Endothelial cell of umbilical vein (primary cell): Measurements from ENCODE around the gene NOL6. TPM values are rescaled to one million over a fixed set of nuclear protein-coding genes. Genes with fewer than 3 reads are reported as not detected.
"Not testable (repeated sequence)": the region's sequence is repeated elsewhere in the genome, so short reads cannot be mapped to it uniquely, and the experiment has no call there.

ENCODE experiments used
- Bru-seq: library from RNA; stranded (reverse); fragments of 400-500 nt; gene quantifications from one replicate; lab custom pipeline; 2021; lab: Mats Ljungman, UMichigan
- BruChase-seq, 2 experiments: library from RNA; stranded (reverse); fragments of 400-500 nt; gene quantifications; one replicate each; lab custom pipeline; 2021; lab: Mats Ljungman, UMichigan
- BruUV-seq: library from RNA; stranded (reverse); fragments of 400-500 nt; replicated peaks from 2 replicates; lab custom pipeline; 2021; lab: Mats Ljungman, UMichigan
- CTCF ChIA-PET: fragments of 300-600, 350-600 bp; sonication (Branson Sonifier 250); formaldehyde crosslinking; loops from one replicate; lab custom pipeline; 2021; ENCODE audit warnings: antibody characterized with exemption, inconsistent platforms; lab: Charles Lee
- POLR2A ChIA-PET: fragments of 300-600, 350-600 bp; sonication (Branson Sonifier 250); formaldehyde crosslinking; loops from one replicate; lab custom pipeline; 2021; ENCODE audit warnings: antibody characterized with exemption, inconsistent platforms; lab: Charles Lee
- DNase-seq: peaks from one replicate; pipeline ENCODE4 v3.0.0-alpha.2; 2011; ENCODE audit warnings: low read depth, low spot score
- FAIRE-seq: peaks from 2 replicates; lab custom pipeline; 2011; peaks lifted over from hg19 to GRCh38; lab: Jason Lieb, UNC
- H2AFZ ChIP-seq: 2 replicates; pipeline ENCODE4 v1.6.0; 2012; ENCODE audit warnings: low read depth, low read length, control low read depth, inconsistent platforms
- H3K27ac ChIP-seq: 2 replicates; pipeline ENCODE4 v1.5.1; 2011; ENCODE audit warnings: low read depth, mild to moderate bottlenecking, control low read depth, low read length, moderate library complexity; ENCODE audit not compliant: insufficient read depth
- H3K27me3 ChIP-seq, 2 experiments: 2 replicates each; pipeline versions ENCODE4 v1.6.0 to v1.6.1; 2011; ENCODE audit warnings: low read length in 2 of 2, mixed read lengths in 1 of 2; ENCODE audit not compliant: control insufficient read depth in 2 of 2, insufficient read depth in 2 of 2
- H3K36me3 ChIP-seq, 2 experiments: 2 replicates in 1 of 2; 3 replicates in 1 of 2; pipeline ENCODE4 v1.5.1; 2011; ENCODE audit warnings: low read length in 2 of 2, mild to moderate bottlenecking in 1 of 2, moderate library complexity in 1 of 2; ENCODE audit not compliant: control insufficient read depth in 2 of 2, insufficient read depth in 2 of 2; ENCODE audit errors: extremely low read depth in 1 of 2
- H3K4me1 ChIP-seq: 3 replicates; pipeline ENCODE4 v1.5.1; 2011; ENCODE audit warnings: mild to moderate bottlenecking, low read length; ENCODE audit not compliant: control insufficient read depth, insufficient read depth; ENCODE audit errors: extremely low read depth
- H3K4me2 ChIP-seq: 2 replicates; pipeline ENCODE4 v1.6.1; 2011; ENCODE audit warnings: low read length, control low read depth, mixed read lengths; ENCODE audit not compliant: insufficient read depth
- H3K4me3 ChIP-seq, 3 experiments: fragments of 200-600 bp in 1 of 3; sonication (generic), shearing (Covaris generic) in 1 of 3; replicated peaks in 1 of 3; 2 replicates each; pipeline ENCODE4 v1.5.1; 2011 to 2016; ENCODE audit warnings: control low read depth in 3 of 3, low read length in 3 of 3, mild to moderate bottlenecking in 2 of 3, inconsistent platforms in 1 of 3, low read depth in 1 of 3, moderate library complexity in 1 of 3; ENCODE audit not compliant: insufficient read depth in 1 of 3
- H3K79me2 ChIP-seq: 2 replicates; pipeline ENCODE4 v1.6.0; 2012; ENCODE audit warnings: low read length, inconsistent platforms; ENCODE audit not compliant: control insufficient read depth, insufficient read depth
- H3K9ac ChIP-seq: replicated peaks from 2 replicates; pipeline ENCODE3; 2011; ENCODE audit warnings: low read length, control low read depth; ENCODE audit not compliant: insufficient read depth; ENCODE audit errors: extremely low read depth
- H3K9me1 ChIP-seq: replicated peaks from 3 replicates; pipeline ENCODE4 v1.6.0; 2011; ENCODE audit warnings: mild to moderate bottlenecking, low read length; ENCODE audit not compliant: control insufficient read depth, insufficient read depth; ENCODE audit errors: extremely low read depth
- H3K9me3 ChIP-seq: replicated peaks from 2 replicates; pipeline ENCODE4 v1.5.1; 2012; ENCODE audit warnings: low read length, inconsistent platforms; ENCODE audit not compliant: control insufficient read depth, insufficient read depth
- H4K20me1 ChIP-seq: replicated peaks from 2 replicates; pipeline ENCODE3; 2011; ENCODE audit warnings: mild to moderate bottlenecking, low read length; ENCODE audit not compliant: control insufficient read depth, insufficient read depth; ENCODE audit errors: extremely low read depth
- MAX ChIP-seq: IDR thresholded peaks from 2 replicates; pipeline ENCODE4 v1.6.1; 2011; ENCODE audit not compliant: insufficient read depth, insufficient read length
- MYC ChIP-seq: IDR thresholded peaks from one replicate; pipeline ENCODE4 v1.6.1; 2011; ENCODE audit warnings: mild to moderate bottlenecking, low read depth, low read length
- POLR2A ChIP-seq: IDR thresholded peaks from 2 replicates; pipeline ENCODE4 v1.6.1; 2012; ENCODE audit warnings: low read depth, mild to moderate bottlenecking, control low read depth, low read length
- POLR2AphosphoS5 ChIP-seq: IDR thresholded peaks from 2 replicates; pipeline ENCODE4 v1.6.1; 2012; ENCODE audit warnings: low read depth, mild to moderate bottlenecking, control low read depth, low read length, moderate library complexity; ENCODE audit not compliant: insufficient read depth
- dilution Hi-C: fragments of 300-500 bp; cut with MboI; formaldehyde crosslinking; loops from one replicate; pipeline ENCODE4 v1.15.0; 2019; ENCODE audit warnings: low sequenced_read_pairs; ENCODE audit not compliant: extremely low pct_ligation_motif_present
- intact Hi-C: fragments of 100-400 bp; cut with micrococcal nuclease; formaldehyde crosslinking; loops from one replicate; pipeline ENCODE4 v1.10.0; 2022
- long read RNA-seq: library from polyadenylated mRNA; stranded (forward); transcript quantifications from one replicate; pipeline ENCODE4 v2.0.0, GENCODE V29; 2021
- polyA minus RNA-seq, 3 experiments: library from RNA; depleted of rRNA, polyadenylated mRNA; stranded (reverse); fragments of >200 nt; gene quantifications; 1 replicate in 1 of 3; 2 replicates in 2 of 3; pipeline ENCODE4 v1.2.3, GENCODE V29; 2011
- polyA plus RNA-seq, 4 experiments: library from polyadenylated mRNA; depleted of rRNA in 3 of 4; stranded (reverse) in 3 of 4; unstranded in 1 of 4; fragments of >200 nt; gene quantifications; 2 replicates each; pipeline versions ENCODE4 v1.2.1 to v1.2.3, GENCODE V29; 2011 to 2012; ENCODE audit warnings: missing spikeins in 1 of 4
- total RNA-seq: library from RNA; stranded (reverse); gene quantifications from 2 replicates; pipeline ENCODE4 v1.2.3, GENCODE V29; 2021

NOL6 gene
- total RNA-seq (42.3 and 45.1 TPM in 2 replicates), polyA plus RNA-seq (35.7 and 39.8 TPM in 2 replicates), polyA minus RNA-seq (43.9 and 45.4 TPM in 2 replicates), Bru-seq, nascent RNA (percentile 66 among the genes with signal in this experiment), BruChase-seq, experiment 1, labeled RNA remaining after a 6-hour chase (percentile 87 among the genes with signal in this experiment), BruChase-seq, experiment 2, labeled RNA remaining after a 2-hour chase (percentile 77 among the genes with signal in this experiment)
- 32.2 and 32.9 TPM in 2 replicates for polyA plus RNA-seq (2011; cell fraction: cytosol; rRNA removed)
- 107 TPM in 2 replicates for polyA plus RNA-seq (2011; cell fraction: nucleus; rRNA removed)
- 35.2 and 42.5 TPM in 2 replicates for polyA plus RNA-seq (2012)
- polyA minus RNA-seq (2011; cell fraction: cytosol; rRNA and poly(A)+ RNA removed) = 28.8 TPM
- 37.9 and 40.6 TPM in 2 replicates for polyA minus RNA-seq (2011; cell fraction: nucleus; rRNA and poly(A)+ RNA removed)
- long read RNA-seq, full-length matches to known transcripts = 26 of 110 reads
- long read RNA-seq, partial matches to known transcripts = 22 of 110 reads
- long read RNA-seq, other reads (novel, unspliced or antisense) = 62 of 110 reads

DNA sequence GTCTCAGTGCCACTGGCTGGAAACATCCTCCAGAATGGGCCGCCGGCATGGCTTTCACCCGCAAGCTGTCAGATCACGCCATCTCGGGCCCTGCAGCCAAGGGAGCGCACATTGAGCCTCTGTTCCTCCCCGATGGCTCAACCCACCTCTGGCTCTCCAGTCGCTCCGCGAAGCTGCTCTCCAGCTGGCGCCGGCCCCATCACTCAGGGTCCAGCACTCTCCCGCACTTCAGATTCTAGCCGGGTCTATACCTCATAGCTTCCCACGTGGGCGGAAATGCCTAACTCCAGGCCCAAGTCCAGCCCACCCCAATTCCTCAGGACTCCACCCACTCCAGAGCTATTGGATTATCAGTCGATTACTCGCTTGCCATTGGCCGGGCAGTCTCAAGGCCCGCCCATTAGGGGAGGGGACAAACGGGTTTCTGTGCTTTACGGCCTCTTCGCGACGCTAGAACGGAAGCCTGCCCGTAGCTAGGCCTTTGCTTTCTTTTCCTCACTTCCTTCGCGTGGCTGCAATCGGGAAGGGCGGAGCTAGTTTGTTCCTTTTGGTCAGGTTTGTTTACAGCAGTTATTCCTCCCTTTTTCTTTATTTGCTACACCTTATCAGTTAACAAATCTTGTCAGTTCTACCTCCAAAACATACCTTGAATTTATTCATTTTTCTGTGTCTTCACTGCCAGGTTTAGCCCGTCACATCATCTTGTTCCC, at the start of gene NOL6:
Gene NOL6 (minus strand): TSS at position 282 of the 710 bp plus-strand sequence. CDS start 82 bp downstream, at position 200.
- peak; percentile 100 for FAIRE-seq
- Histone ChIP-seq H3K9me3 (no peaks in the 10 kb centered on the region), H3K4me3 (peak within 1 kb of the TSS; percentile 62 to 96 (median 89)), H3K9ac (peak within 1 kb of the TSS; percentile 80), H3K9me1 (no peaks in the 10 kb centered on the region), H3K36me3 (peaks cover 0 to 24% of the 10 kb centered on the region in 2 experiments), H3K79me2 (peaks cover 20% of the 10 kb centered on the region), H4K20me1 (no peaks in the 10 kb centered on the region), H3K27ac (peak within 1 kb of the TSS; percentile 70), H3K4me1 (peaks cover 15% of the 10 kb centered on the region), H2AFZ (peak within 1 kb of the TSS; percentile 79), H3K4me2 (peak within 1 kb of the TSS; percentile 90), H3K27me3 (no peaks in the 10 kb centered on the region)
- no TSS peak for BruUV-seq
- TF ChIP-seq POLR2A (peak; percentile 94), MAX (peak; percentile 89), POLR2AphosphoS5 (peak; percentile 86), MYC (no peak)
- intact Hi-C loops = loop anchor here (2.0 to 5.0 kb wide), 4 partner anchors 15 to 249 kb away; partner anchors contain the start of gene BAG1
- CTCF ChIA-PET = interaction anchor here (0.7 to 5.1 kb wide), 13 partner anchors 10 to 187 kb away, joined by 3 to 49 read pairs (median 9); partner anchors contain the start of genes ANKRD18B and AQP3
- POLR2A ChIA-PET = interaction anchor here (0.6 to 1.5 kb wide), 12 partner anchors 9 to 449 kb away, joined by 3 to 8 read pairs (median 4); partner anchors contain the start of genes ANKRD18B, DNAJA1 and NFX1
- dilution Hi-C loops = no loop called here
- peak; percentile 100 for DNase-seq

DNA sequence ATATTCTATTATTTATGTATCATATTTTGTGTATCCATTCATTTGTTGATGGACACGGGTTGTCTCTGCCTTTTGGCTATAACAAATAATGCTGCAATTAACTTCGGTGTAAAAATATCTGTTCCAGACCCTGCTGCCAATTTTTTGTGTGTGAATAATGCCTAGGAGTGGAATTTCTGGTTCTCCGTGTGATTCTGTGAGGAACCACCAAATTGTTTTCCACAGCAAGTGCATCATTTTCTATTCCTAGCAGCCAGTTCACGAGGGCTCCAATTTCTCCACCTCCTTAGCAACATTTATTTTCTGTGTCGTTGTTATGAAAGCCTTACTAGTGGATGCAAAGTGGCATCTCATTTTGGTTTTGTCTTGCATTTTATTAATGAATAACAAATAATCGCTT, 48.1 kb upstream of the NOL6 start:
- H3K4me3 ChIP-seq, H3K4me1 ChIP-seq, POLR2A ChIA-PET, H3K9me1 ChIP-seq, BruUV-seq, H4K20me1 ChIP-seq, DNase-seq, H3K4me2 ChIP-seq, H3K36me3 ChIP-seq, intact Hi-C loops, H3K27ac ChIP-seq, FAIRE-seq, H3K79me2 ChIP-seq, H2AFZ ChIP-seq, H3K9ac ChIP-seq, dilution Hi-C loops, H3K27me3 ChIP-seq, H3K9me3 ChIP-seq: not testable (repeated sequence)
- CTCF ChIA-PET = interaction anchor here (1.4 to 1.5 kb wide), 2 partner anchors 20 to 55 kb away, joined by 3 to 4 read pairs; no protein-coding TSS in a partner anchor

- dilution Hi-C loops, H3K4me2 ChIP-seq, H4K20me1 ChIP-seq, DNase-seq, H3K9ac ChIP-seq, H3K4me1 ChIP-seq, FAIRE-seq, H3K36me3 ChIP-seq, H3K9me3 ChIP-seq, H3K9me1 ChIP-seq, H3K4me3 ChIP-seq, BruUV-seq, H3K27ac ChIP-seq, H3K27me3 ChIP-seq, H2AFZ ChIP-seq, H3K79me2 ChIP-seq: not testable (repeated sequence)
- POLR2A ChIA-PET = interaction anchor here (0.8 kb wide), 1 partner anchor 44 kb away, joined by 4 read pairs; the partner anchor contains the start of gene NOL6
- intact Hi-C loops = loop anchor here (2.0 to 10.0 kb wide), 2 partner anchors 113 to 231 kb away; partner anchors contain the start of gene AQP7
- CTCF ChIA-PET = interaction anchor here (1.0 to 2.1 kb wide), 20 partner anchors 9 to 231 kb away, joined by 3 to 20 read pairs (median 5); partner anchors contain the start of genes AQP3, NFX1 and NOL6
These were observed 44.3 kb upstream of the NOL6 start for GRCh38 chr9:33517934-33518577.
